Right renal cortex interstitium (tissue), 3 donors: Measurements from ENCODE around the gene HTR3D. TPM values are rescaled to one million over a fixed set of nuclear protein-coding genes. Genes with fewer than 3 reads are reported as not detected.
"Not testable (repeated sequence)": the region's sequence is repeated elsewhere in the genome, so short reads cannot be mapped to it uniquely, and the experiment has no call there.

Source experiments
- DNase-seq, 3 donors: peaks; one replicate each; pipeline ENCODE4 v3.0.0-alpha.2; 2013; ENCODE audit warnings: low read depth in 3 of 3, low spot score in 2 of 3
- polyA plus RNA-seq, 3 donors: library from polyadenylated mRNA; unstranded; fragments of 120-200 nt; gene quantifications; one replicate each; pipeline ENCODE4 v1.2.1, GENCODE V29; 2013; ENCODE audit not compliant: insufficient read length in 3 of 3

The HTR3D gene
- polyA plus RNA-seq, 3 donors = not detected

DNA sequence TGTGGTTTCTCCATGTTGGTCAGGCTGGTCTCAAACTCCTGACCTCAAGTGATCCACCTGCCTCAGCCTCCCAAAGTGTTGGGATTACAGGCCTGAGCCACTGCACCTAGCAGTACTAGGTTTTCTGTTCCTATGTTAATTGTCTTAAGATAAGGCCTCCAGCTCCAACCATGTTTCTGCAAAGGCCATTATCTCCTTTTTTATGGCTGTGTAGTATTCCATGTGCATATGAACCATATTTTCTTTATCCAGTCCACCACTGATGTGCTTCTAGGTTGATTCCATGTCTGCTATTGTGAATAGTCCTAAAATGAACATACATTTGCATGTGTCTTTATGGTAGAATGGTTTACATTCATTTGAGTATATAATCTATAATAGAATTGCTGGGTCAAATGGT is 31.1 kb downstream of the HTR3D start:
- DNase-seq = no peak

GRCh38 chr3:184066211-184066610 is 34.7 kb downstream of the HTR3D start:
- DNase-seq = no peak

GRCh38 chr3:184067573-184068055 is 36.1 kb downstream of the HTR3D start:
- no peak for DNase-seq

- DNase-seq = no peak
Measured at GRCh38 chr3:184068344-184068743, 36.8 kb downstream of the HTR3D start.

- DNase-seq = not testable (repeated sequence)
Measured at GRCh38 chr3:184071142-184071541, 39.6 kb downstream of the HTR3D start.

DNA sequence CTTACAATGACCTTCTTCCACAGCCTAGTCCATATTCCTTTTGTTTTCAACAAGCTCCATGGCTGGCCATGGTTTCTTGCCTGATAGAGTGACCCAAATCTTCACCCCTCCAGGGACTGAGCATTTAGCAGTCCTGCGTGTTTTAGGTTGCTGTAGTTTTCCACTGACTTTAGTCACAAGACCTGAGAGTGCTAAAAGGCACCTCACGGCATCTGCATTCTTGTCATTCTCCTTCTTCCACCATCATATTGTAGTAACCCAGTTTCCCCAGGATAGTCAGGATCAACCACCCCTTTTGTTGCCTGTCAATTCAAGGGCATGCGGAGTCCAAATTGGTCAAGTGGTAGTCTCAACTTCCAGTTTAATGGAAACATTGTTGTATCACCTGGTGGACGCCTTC is 42.1 kb downstream of the HTR3D start:
- no peak for DNase-seq

GRCh38 chr3:184075901-184076300 is 44.4 kb downstream of the HTR3D start:
- no peak for DNase-seq

- no peak for DNase-seq
Measured at GRCh38 chr3:184077881-184078280, 46.3 kb downstream of the HTR3D start.

DNA sequence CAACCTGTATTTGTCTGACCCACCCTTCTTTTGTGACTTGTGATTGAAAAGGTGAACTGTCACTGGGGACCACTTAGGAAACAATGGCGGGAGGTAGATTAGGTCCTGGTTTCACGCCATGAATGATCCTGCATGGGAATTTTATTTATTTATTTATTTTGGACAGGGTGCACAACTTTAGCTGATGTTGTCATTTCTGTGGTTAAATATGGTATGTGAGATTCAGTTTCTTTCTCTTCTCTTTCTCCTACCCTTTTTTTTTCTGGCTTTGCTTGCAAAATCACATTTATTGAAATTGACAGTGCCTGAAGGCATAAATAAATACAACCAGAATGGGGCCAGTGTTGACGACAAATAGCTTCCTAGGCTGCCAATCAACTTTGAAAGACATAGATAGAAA is 47.3 kb downstream of the HTR3D start:
- no peak for DNase-seq

- DNase-seq = no peak
Measured at GRCh38 chr3:184081116-184081830, 49.7 kb downstream of the HTR3D start.

GRCh38 chr3:184082034-184082433 is 50.5 kb downstream of the HTR3D start:
- DNase-seq = no peak

DNA sequence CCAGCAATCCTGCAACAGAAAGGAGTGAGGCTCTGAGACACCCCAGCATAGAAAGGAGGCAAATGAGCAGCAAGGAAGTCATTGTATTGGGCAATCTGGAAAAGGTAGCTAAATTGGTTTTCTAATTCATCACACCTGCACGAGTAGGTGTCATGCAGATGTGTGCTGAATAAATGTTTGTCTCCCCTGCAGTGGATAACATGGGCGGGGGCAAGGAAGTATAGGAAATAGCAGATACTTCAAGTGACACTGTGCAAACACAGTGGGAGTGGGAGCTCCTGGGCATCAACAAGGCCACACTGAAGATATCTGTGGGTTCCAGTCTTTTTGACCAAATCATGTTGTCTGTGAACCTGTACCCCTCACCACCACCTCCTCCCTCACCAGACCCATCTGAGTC is 50.9 kb downstream of the HTR3D start:
- no peak for DNase-seq

DNA sequence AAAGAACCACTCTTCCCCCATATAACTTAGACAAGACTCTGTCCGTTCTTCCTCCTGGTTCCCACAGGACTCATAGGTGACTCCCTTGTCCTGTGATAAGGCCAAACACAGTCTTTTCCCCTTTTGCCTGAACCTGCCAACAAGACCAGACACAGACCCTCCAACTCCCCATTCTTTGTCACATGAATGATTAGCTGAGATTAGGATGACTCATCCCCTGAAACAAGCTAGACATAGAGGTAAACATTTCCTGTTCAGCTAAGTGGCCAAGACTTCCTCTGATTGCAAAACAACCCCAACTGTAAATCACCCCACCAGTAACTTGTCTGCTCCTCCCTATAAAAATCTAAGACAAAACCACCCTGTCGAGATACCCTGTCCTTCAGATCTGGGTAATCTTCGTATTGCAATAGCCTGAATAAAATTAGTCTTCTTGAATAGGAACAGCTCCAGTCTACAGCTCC is 53.9 kb downstream of the HTR3D start:
- no peak for DNase-seq

Other genes with a start within 250 kb of the HTR3D start
- gene MAP6D1, start 206.2 kb upstream of the HTR3D start, polyA plus RNA-seq = under 1 TPM; 0.52 to 0.65 (median 0.61) TPM
- gene PARL, start 146.9 kb upstream of the HTR3D start, polyA plus RNA-seq = 10 to 100 TPM; 59.5 to 67.2 (median 65.0) TPM
- 10 to 100 TPM; 44.1 to 53.7 (median 48.7) TPM for gene ABCC5, start 13.9 kb upstream of the HTR3D start, polyA plus RNA-seq
- gene HTR3C, start 21.3 kb downstream of the HTR3D start, polyA plus RNA-seq = not detected
- not detected for gene HTR3E, start 65.3 kb downstream of the HTR3D start, polyA plus RNA-seq
- 10 to 100 TPM; 49.5 to 49.7 (median 49.5) TPM for gene EIF2B5, start 103.6 kb downstream of the HTR3D start, polyA plus RNA-seq
- gene DVL3, start 123.6 kb downstream of the HTR3D start, polyA plus RNA-seq = 10 to 100 TPM; 59.8 to 69.3 (median 61.2) TPM
- 100 to 1,000 TPM; 399 to 438 (median 427) TPM for gene AP2M1, start 143.1 kb downstream of the HTR3D start, polyA plus RNA-seq
- gene ABCF3, start 154.5 kb downstream of the HTR3D start, polyA plus RNA-seq = 10 to 100 TPM; 55.1 to 59.6 (median 56.2) TPM
- 1 to 10 TPM in 2 of 3 donors, under 1 TPM in 1; 0.92 to 1.3 (median 1.1) TPM for gene VWA5B2, start 197.8 kb downstream of the HTR3D start, polyA plus RNA-seq
- gene ALG3, start 217.2 kb downstream of the HTR3D start, polyA plus RNA-seq = 10 to 100 TPM; 27.9 to 34.3 (median 30.8) TPM
- 1 to 10 TPM; 2.0 to 3.0 (median 2.7) TPM for gene EEF1AKMT4, start 217.9 kb downstream of the HTR3D start, polyA plus RNA-seq
- gene CAMK2N2, start 229.8 kb downstream of the HTR3D start, polyA plus RNA-seq = not detected
- under 1 TPM in 1 of 3 donors, not detected in 2; 0.10 TPM for gene ECE2, start 244.3 kb downstream of the HTR3D start, polyA plus RNA-seq